ENCODE results near the gene OR1E2. TPM values are rescaled to one million over a fixed set of nuclear protein-coding genes. Genes with fewer than 3 reads are reported as not detected.

OR1E2 gene
- total and polyA plus RNA-seq, 2 of the 13 experiments (the other 11 are each of a cell fraction or from before 2014, with no cell fraction given), result not detected

GRCh38 chr17:3472137-3472536, 38.5 kb upstream of the OR1E2 start:
- peaks cover 44% of the 10 kb centered on the region for H3K4me1 ChIP-seq (ENCODE audit: insufficient read depth, low read length)
- in situ Hi-C loops (cut with HindIII; ENCODE audit: extremely low pct_ligation_motif_present, low pct_unique_long_range_greater_than_20kb), result no loop called here
- H3K36me3 ChIP-seq (replicated peaks in 1 of 2; ENCODE audit: control insufficient read depth in 1 of 2, insufficient read depth in 2 of 2, low read length in 2 of 2), result no peaks in the 10 kb centered on the region
- H3K4me3 ChIP-seq (replicated peaks in 1 of 3; ENCODE audit: insufficient read depth in 1 of 3, low read depth in 2 of 3, low read length in 3 of 3), result no peak overlapping the region
- WGBS (ENCODE audit: low lambda C conversion rate), result 88% methylated on average over 17 of the region's 21 CpGs
- ATAC-seq, result no peak
- H3K79me2 ChIP-seq (ENCODE audit: insufficient read depth, low read length), result no peaks in the 10 kb centered on the region
- no peak for DNase-seq (ENCODE audit: low spot score)
- no peaks in the 10 kb centered on the region for H4K20me1 ChIP-seq (ENCODE audit: insufficient read depth, low read length)
- intact Hi-C loops (cut with micrococcal nuclease; ENCODE audit: unreplicated experiment), result loop anchor here (5.0 kb wide), 1 partner anchor 60 kb away; no protein-coding TSS in a partner anchor
- no peak overlapping the region for H3K9ac ChIP-seq (ENCODE audit: insufficient read depth, low read depth, low read length)
- no TSS peak for BruUV-seq (replicated peaks)
- POLR2A ChIA-PET, result no interaction called here
- H3K4me2 ChIP-seq (ENCODE audit: low read depth, low read length), result no peak overlapping the region
- H3K27ac ChIP-seq (ENCODE audit: extremely low read length, insufficient read depth, low read length), result no peak overlapping the region
- CTCF ChIA-PET (ENCODE audit: low intra/inter-chr PET ratio, low total read pairs), result no interaction called here
- H2AFZ ChIP-seq (ENCODE audit: low read length), result no peak overlapping the region
- FAIRE-seq, result no peak
- H3K27me3 ChIP-seq (ENCODE audit: control insufficient read depth in 1 of 2, insufficient read depth in 2 of 2, low read length in 2 of 2), result no peaks in the 10 kb centered on the region
- H3K9me3 ChIP-seq (ENCODE audit: low read length), result no peaks in the 10 kb centered on the region
- TF ChIP-seq DBP (CRISPR knock-in tag; IDR thresholded peaks at IDR 0.05; ENCODE audit: not compliant biosample characterization) (no peak), ZFP36 (IDR thresholded peaks at IDR 0.05; ENCODE audit: borderline replicate concordance, low read depth, low read length, partially characterized antibody) (no peak), THAP11 (CRISPR knock-in tag; IDR thresholded peaks at IDR 0.05) (no peak), ZBTB33 (CRISPR knock-in tag; IDR thresholded peaks at IDR 0.05) (peak; percentile 81), ZNF687 (CRISPR knock-in tag; IDR thresholded peaks at IDR 0.05) (peak; percentile 28; the same call in 1 of the 2 replicates), POGZ (CRISPR knock-in tag; IDR thresholded peaks at IDR 0.05) (0 out of 2 replicates have a peak, but pooled peaks have one; percentile 19), ZNF281 (CRISPR knock-in tag; IDR thresholded peaks at IDR 0.05; ENCODE audit: borderline replicate concordance) (no peak), CC2D1A (CRISPR knock-in tag; IDR thresholded peaks at IDR 0.05) (no peak), KLF9 (CRISPR knock-in tag; IDR thresholded peaks at IDR 0.05; ENCODE audit: low read depth) (no peak), GABPB1 (CRISPR knock-in tag; IDR thresholded peaks at IDR 0.05) (no peak), ZBTB4 (CRISPR knock-in tag; IDR thresholded peaks at IDR 0.05; ENCODE audit: borderline replicate concordance) (0 out of 2 replicates have a peak, but pooled peaks have one; percentile 22)
